HG03064 (cell line): ENCODE results near the gene ICAM3.

Experiments
- ATAC-seq: cut with Tn5 transposase; IDR thresholded peaks from one replicate; pipeline ENCODE4 v1.9.1; 2021; ENCODE audit warnings: low read depth; ENCODE audit not compliant: unreplicated experiment

ICAM3 gene

DNA sequence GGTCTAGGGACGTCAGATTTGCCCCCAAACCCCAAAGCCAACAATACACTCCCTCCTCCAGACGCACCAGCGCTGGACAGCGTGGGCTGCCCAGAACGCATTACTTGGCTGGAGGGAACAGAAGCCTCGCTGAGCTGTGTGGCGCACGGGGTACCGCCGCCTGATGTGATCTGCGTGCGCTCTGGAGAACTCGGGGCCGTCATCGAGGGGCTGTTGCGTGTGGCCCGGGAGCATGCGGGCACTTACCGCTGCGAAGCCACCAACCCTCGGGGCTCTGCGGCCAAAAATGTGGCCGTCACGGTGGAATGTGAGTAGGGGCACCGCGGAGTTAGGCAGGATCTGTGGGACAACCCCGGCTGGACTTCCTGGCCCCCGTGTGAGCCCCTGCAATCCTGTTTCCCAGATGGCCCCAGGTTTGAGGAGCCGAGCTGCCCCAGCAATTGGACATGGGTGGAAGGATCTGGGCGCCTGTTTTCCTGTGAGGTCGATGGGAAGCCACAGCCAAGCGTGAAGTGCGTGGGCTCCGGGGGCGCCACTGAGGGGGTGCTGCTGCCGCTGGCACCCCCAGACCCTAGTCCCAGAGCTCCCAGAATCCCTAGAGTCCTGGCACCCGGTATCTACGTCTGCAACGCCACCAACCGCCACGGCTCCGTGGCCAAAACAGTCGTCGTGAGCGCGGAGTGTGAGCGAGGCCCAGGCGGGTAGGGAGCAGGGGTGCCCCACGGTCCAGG lies 45.6 kb downstream of the ICAM3 start:
- ATAC-seq = no peak

DNA sequence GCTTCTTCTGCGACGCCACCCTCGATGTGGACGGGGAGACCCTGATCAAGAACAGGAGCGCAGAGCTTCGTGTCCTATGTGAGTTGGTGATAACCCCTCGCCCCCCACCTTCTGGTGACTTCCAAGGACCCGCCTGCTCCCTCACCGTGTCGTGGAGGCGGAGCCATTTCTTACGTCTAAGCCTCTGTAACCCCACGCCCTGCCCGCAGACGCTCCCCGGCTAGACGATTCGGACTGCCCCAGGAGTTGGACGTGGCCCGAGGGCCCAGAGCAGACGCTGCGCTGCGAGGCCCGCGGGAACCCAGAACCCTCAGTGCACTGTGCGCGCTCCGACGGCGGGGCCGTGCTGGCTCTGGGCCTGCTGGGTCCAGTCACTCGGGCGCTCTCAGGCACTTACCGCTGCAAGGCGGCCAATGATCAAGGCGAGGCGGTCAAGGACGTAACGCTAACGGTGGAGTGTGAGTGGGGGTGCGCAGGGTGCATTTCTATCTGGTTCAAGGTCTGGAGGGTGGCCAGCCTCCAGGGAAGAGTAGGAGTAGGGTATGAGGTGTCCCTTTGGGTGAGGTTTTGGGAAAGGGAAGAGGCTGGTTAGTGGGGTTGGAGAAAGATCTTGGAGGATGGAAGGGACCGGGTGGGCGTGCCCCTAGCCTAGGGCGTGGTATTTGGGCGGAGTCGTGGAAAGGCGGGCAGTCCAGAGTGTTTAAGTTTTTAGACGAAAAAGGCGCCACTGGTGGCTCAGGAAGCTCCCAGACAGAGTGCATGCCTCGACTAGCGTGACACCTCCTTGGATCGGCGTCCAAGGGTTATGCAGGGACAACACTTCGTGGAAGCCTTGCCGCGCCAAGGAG lies 46.4 kb downstream of the ICAM3 start:
- no peak for ATAC-seq

DNA sequence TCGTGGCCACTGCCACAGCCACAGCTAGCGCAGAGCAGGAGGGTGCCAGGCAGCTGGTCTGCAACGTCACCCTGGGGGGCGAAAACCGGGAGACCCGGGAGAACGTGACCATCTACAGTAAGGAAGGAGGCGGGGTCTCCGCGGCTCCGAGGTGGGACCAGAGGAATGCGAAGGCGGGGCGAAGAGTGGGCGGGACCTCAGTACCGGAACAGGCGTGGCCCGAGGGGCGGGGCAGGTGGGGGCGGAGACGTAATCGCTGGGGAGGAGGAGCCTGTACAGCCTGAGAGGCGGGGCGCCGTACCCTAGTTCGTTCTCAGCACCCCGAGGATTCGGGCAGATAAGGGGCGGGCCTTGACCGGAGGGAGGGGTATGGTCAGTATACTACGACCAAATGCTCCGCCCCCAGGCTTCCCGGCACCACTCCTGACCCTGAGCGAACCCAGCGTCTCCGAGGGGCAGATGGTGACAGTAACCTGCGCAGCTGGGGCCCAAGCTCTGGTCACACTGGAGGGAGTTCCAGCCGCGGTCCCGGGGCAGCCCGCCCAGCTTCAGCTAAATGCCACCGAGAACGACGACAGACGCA lies 47.1 kb downstream of the ICAM3 start:
- peak; percentile 42 for ATAC-seq

DNA sequence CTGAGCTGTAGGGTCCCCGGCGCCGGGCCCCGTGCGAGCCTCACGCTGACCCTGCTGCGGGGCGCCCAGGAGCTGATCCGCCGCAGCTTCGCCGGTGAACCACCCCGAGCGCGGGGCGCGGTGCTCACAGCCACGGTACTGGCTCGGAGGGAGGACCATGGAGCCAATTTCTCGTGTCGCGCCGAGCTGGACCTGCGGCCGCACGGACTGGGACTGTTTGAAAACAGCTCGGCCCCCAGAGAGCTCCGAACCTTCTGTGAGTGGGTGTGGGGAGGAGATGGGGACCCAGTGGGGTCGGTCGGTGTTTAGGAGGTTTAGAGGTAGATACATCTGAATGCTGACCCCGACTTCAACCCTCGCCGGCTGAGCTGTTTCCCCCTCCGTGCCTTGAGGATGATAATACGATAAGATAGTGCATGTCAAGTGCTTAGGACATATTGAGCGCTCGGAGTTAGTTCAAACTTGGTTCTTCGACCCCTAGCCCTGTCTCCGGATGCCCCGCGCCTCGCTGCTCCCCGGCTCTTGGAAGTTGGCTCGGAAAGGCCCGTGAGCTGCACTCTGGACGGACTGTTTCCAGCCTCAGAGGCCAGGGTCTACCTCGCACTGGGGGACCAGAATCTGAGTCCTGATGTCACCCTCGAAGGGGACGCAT lies 47.7 kb downstream of the ICAM3 start:
- no peak for ATAC-seq

DNA sequence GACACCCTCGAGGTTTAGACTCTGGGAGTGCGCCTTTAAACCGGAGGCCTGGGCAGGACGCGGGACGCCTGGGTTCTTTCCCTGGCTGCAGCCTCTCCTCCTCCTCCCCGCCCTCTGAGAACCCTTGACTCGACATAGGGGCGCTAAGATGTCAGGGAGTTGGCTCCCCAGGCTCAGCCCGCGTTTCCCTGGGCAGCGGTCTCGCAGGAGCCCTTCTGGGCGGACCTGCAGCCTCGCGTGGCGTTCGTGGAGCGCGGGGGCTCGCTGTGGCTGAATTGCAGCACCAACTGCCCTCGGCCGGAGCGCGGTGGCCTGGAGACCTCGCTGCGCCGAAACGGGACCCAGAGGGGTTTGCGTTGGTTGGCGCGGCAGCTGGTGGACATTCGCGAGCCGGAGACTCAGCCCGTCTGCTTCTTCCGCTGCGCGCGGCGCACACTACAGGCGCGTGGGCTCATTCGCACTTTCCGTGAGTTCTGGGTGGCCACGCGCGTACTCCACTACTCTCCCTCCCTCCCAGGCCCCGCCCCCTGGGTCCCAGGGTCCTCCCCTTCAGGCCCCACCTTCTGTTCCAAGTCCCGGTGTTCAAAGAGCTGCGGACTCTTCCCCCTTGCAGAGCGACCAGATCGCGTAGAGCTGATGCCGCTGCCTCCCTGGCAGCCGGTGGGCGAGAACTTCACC lies 48.4 kb downstream of the ICAM3 start:
- no peak for ATAC-seq

DNA sequence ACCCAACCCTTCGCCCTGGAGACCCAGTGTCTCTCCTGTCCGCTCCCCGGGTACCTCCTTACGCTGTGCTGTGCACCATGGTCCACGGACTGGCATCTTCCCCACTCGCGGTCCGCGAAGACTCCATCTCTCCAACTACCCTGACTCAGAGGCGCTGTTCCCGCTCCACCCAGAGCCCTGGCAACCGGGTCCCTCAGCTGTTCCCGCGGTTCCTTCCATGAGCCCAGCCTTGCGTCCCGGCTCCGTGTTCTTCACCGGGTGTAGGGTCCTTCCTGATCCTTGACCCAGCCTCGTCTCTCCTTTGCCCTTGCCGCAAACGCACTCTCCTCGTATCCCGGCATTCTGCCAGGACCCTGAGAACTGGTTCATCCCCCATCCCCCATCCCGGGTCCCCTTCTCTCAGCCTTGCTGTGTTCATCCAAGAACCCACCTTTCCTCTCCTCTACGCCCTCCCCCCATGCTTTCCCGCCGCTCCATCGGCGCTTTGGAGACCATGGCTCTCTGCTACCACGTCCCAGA lies 49.0 kb downstream of the ICAM3 start:
- ATAC-seq = no peak

DNA sequence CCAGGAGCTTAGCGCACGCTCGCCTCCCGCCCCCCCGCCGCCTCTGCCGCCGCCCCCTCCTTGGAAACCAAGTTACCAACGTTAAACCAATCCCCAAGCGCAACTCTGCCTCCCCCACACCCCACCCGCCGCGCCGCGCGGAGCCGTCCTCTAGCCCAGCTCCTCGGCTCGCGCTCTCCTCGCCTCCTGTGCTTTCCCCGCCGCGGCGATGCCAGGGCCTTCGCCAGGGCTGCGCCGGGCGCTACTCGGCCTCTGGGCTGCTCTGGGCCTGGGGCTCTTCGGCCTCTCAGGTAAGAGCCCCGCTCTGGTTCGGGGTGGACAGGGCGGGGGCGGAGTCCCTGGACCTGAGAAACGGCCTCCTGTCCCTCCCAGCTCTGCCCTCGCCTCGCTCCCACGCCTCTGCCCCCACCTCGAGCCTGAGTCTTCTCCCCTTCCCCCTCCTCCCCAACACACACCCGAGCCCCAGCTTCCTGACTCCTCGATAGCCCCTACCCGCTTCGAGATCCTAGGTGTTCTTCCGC lies 49.5 kb downstream of the ICAM3 start, which contains the start of gene ICAM5:
TSS of gene ICAM5 (plus strand) at position 117 of the 521 bp plus-strand sequence. CDS start at position 209, 92 bp downstream.
- no peak for ATAC-seq

DNA sequence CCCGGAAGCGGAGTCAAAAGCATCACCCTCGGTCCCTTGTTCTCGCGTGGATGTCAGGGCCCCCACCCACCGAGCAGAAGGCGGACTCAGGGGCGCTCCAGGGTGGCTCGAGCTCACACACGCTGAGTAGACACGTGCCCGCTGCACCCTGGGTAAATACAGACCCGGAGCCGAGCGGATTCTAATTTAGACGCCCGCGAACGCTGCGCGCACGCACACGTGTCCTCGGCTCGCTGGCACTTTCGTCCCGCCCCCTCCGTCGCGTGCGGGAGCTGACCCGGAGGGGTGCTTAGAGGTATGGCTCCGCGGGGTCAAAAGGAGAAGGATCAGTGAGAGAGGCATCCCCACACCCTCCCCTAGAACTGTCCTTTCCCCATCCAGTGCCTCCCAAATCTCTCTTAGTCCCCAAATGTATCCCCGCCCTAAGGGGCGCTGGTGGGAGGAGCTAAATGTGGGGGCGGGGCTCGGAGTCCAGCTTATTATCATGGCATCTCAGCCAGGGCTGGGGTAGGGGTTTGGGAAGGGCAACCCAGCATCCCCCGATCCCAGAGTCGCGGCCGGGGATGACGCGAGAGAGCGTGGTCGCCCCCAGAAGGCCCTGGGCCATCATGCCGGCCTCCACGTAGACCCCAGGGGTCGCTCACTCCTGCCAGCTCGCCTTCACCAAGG lies 50.1 kb downstream of the ICAM3 start:
- ATAC-seq = no peak

DNA sequence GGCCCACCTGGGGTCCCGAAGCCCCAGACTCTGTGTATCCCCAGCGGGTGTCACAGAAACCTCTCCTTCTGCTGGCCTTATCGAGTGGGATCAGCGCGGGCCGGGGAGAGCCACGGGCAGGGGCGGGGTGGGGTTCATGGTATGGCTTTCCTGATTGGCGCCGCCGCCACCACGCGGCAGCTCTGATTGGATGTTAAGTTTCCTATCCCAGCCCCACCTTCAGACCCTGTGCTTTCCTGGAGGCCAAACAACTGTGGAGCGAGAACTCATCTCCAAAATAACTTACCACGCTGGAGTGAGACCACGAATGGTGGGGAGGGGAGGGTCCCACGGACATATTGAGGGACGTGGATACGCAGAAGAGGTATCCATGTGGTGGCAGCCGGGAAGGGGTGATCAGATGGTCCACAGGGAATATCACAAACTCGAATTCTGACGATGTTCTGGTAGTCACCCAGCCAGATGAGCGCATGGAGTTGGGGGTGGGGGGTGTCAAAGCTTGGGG lies 50.7 kb downstream of the ICAM3 start:
- no peak for ATAC-seq

DNA sequence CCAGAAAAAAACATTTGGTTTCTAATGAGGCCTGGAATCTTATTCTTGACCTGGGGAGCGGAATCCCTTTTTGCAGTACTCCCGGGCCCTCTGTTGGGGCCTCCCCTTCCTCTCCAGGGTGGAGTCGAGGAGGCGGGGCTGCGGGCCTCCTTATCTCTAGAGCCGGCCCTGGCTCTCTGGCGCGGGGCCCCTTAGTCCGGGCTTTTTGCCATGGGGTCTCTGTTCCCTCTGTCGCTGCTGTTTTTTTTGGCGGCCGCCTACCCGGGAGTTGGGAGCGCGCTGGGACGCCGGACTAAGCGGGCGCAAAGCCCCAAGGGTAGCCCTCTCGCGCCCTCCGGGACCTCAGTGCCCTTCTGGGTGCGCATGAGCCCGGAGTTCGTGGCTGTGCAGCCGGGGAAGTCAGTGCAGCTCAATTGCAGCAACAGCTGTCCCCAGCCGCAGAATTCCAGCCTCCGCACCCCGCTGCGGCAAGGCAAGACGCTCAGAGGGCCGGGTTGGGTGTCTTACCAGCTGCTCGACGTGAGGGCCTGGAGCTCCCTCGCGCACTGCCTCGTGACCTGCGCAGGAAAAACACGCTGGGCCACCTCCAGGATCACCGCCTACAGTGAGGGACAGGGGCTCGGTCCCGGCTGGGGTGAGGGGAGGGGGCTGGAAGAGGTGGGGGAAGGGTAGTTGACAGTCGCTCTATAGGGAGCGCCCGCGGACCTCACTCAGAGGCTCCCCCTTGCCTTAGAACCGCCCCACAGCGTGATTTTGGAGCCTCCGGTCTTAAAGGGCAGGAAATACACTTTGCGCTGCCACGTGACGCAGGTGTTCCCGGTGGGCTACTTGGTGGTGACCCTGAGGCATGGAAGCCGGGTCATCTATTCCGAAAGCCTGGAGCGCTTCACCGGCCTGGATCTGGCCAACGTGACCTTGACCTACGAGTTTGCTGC lies 52.4 kb downstream of the ICAM3 start, which contains the start of gene ICAM4:
TSS of gene ICAM4 (plus strand) at position 153 of the 935 bp plus-strand sequence. CDS start at position 211, 58 bp downstream.
- no peak for ATAC-seq

DNA sequence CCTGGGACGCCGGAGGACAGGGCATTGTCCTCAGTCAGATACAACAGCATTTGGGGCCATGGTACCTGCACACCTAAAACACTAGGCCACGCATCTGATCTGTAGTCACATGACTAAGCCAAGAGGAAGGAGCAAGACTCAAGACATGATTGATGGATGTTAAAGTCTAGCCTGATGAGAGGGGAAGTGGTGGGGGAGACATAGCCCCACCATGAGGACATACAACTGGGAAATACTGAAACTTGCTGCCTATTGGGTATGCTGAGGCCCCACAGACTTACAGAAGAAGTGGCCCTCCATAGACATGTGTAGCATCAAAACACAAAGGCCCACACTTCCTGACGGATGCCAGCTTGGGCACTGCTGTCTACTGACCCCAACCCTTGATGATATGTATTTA lies 54.0 kb downstream of the ICAM3 start:
- no peak for ATAC-seq

DNA sequence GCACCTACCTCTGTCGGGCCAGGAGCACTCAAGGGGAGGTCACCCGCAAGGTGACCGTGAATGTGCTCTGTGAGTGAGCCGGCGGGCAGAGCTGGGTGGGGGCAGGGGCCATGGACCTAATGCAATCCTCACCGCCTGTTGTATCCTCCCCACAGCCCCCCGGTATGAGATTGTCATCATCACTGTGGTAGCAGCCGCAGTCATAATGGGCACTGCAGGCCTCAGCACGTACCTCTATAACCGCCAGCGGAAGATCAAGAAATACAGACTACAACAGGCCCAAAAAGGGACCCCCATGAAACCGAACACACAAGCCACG lies 54.5 kb downstream of the ICAM3 start:
- ATAC-seq = no peak

DNA sequence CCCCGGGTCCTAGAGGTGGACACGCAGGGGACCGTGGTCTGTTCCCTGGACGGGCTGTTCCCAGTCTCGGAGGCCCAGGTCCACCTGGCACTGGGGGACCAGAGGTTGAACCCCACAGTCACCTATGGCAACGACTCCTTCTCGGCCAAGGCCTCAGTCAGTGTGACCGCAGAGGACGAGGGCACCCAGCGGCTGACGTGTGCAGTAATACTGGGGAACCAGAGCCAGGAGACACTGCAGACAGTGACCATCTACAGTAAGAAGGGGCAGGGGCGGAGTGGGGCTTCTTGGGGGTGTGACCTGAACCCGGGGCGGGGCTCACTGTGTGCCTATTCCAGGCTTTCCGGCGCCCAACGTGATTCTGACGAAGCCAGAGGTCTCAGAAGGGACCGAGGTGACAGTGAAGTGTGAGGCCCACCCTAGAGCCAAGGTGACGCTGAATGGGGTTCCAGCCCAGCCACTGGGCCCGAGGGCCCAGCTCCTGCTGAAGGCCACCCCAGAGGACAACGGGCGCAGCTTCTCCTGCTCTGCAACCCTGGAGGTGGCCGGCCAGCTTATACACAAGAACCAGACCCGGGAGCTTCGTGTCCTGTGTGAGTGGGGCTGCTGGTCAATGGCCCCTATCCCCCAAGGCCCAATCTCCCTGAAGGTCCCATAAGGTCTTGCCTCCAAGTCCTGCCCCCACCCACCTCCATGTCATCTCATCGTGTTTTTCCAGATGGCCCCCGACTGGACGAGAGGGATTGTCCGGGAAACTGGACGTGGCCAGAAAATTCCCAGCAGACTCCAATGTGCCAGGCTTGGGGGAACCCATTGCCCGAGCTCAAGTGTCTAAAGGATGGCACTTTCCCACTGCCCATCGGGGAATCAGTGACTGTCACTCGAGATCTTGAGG lies 55.1 kb downstream of the ICAM3 start:
- ATAC-seq = no peak
